Neural progenitor cell (in vitro differentiated cells): ENCODE measurements around the gene TBC1D19.

Experiments used
- CTCF ChIP-seq: fragments of 200-600 bp; sonication (generic); IDR thresholded peaks from 2 replicates; pipeline ENCODE4 v1.5.1; 2017; ENCODE audit warnings: antibody characterized with exemption, mild to moderate bottlenecking
- EZH2 ChIP-seq: fragments of 200-600 bp; sonication (generic); IDR thresholded peaks from 2 replicates; pipeline ENCODE4 v1.6.1; 2017; ENCODE audit warnings: antibody characterized with exemption, mild to moderate bottlenecking, moderate library complexity

- TF ChIP-seq CTCF: no peak
- no peak for TF ChIP-seq EZH2
Observed at GRCh38 chr4:26701095-26701494, 117.2 kb downstream of the TBC1D19 start.
